Stimulated activated CD4-positive, alpha-beta T cell treated with anti-CD3 and anti-CD28 coated beads, Interleukin-2, amount 100 ng/mL, for 24 hours (primary cell): ENCODE measurements around the gene PTPN1.
A peak's percentile ranks its signal among the peaks of the same experiment; 100 is the strongest.
"Not testable (repeated sequence)": the region's sequence is repeated elsewhere in the genome, so short reads cannot be mapped to it uniquely, and the experiment has no call there.

ENCODE experiments used
- DNase-seq, 2 donors: peaks; one replicate each; pipeline ENCODE4 v3.0.0-alpha.2; 2020

The PTPN1 gene

GRCh38 chr20:50620459-50620858 lies 110.3 kb downstream of the PTPN1 start:
- not testable (repeated sequence) for DNase-seq

GRCh38 chr20:50621068-50621665 lies 111.0 kb downstream of the PTPN1 start:
- DNase-seq = no peak

GRCh38 chr20:50624351-50625016 lies 114.3 kb downstream of the PTPN1 start:
- DNase-seq = no peak

GRCh38 chr20:50625986-50626677 lies 115.9 kb downstream of the PTPN1 start:
- peak; percentile 43 to 49 for DNase-seq

GRCh38 chr20:50627747-50628146 lies 117.6 kb downstream of the PTPN1 start:
- DNase-seq = no peak

GRCh38 chr20:50628332-50628731 lies 118.1 kb downstream of the PTPN1 start:
- no peak for DNase-seq

- no peak for DNase-seq
Observed at GRCh38 chr20:50628853-50629669, 118.9 kb downstream of the PTPN1 start.

- DNase-seq = no peak
Observed at GRCh38 chr20:50629670-50630045, 119.5 kb downstream of the PTPN1 start.

GRCh38 chr20:50630578-50631263 lies 120.5 kb downstream of the PTPN1 start:
- DNase-seq = no peak

- DNase-seq = no peak
Observed at GRCh38 chr20:50632236-50632635, 122.1 kb downstream of the PTPN1 start.

GRCh38 chr20:50632701-50633100 lies 122.5 kb downstream of the PTPN1 start:
- DNase-seq = no peak

- no peak for DNase-seq
Observed at GRCh38 chr20:50633361-50633760, 123.2 kb downstream of the PTPN1 start.

- no peak for DNase-seq
Observed at GRCh38 chr20:50634191-50634590, 124.0 kb downstream of the PTPN1 start.
